ENCODE data around the gene MICB.

DNA sequence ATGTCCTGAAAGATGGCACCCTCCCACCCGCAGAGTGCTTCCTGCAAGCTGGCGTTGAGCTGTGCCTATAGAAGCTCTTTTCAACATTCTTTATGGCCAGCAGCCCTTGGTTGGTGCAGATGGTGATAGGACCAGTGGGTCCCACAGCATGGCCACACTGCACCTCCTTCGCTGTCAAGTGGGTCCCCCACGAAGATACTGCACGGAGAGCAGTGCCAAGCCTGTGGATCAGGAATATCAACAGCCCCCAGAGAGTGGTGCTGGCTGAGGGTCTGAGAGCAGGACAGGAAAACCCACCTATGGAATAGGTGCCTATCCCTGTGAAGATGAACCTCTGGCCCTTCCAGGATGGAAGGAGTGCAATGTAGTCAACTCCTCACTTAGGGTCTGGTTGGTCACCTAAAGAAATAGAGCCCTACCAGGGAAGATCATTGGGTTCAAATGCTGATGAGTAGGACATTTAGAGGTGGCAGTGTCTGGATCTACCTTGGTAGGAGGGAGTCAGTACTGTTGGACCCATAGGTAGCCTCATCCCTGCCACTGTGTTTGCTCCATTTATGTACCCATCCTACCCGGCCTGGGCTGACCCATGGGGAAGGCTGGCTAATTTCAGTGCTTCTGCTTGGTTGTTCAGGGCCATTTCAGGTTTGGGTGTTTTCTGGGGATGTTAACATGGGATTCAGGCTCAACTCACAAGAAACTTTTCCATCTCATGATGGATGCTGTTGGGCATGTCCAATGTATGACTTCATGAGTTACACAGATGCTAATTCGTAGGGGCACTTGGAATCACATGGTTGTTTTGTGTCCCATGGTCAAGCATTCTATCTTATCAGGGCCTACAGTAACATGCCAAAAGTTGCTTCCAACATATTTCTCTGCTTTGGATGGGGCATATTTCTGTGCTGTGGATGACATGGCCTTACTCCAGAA, 33.4 kb upstream of the MICB start:
- TF ChIP-seq, protein P1, sequence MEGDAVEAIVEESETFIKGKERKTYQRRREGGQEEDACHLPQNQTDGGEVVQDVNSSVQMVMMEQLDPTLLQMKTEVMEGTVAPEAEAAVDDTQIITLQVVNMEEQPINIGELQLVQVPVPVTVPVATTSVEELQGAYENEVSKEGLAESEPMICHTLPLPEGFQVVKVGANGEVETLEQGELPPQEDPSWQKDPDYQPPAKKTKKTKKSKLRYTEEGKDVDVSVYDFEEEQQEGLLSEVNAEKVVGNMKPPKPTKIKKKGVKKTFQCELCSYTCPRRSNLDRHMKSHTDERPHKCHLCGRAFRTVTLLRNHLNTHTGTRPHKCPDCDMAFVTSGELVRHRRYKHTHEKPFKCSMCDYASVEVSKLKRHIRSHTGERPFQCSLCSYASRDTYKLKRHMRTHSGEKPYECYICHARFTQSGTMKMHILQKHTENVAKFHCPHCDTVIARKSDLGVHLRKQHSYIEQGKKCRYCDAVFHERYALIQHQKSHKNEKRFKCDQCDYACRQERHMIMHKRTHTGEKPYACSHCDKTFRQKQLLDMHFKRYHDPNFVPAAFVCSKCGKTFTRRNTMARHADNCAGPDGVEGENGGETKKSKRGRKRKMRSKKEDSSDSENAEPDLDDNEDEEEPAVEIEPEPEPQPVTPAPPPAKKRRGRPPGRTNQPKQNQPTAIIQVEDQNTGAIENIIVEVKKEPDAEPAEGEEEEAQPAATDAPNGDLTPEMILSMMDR (IDR thresholded peaks at IDR 0.05), result no peak
- TF ChIP-seq, protein P2, sequence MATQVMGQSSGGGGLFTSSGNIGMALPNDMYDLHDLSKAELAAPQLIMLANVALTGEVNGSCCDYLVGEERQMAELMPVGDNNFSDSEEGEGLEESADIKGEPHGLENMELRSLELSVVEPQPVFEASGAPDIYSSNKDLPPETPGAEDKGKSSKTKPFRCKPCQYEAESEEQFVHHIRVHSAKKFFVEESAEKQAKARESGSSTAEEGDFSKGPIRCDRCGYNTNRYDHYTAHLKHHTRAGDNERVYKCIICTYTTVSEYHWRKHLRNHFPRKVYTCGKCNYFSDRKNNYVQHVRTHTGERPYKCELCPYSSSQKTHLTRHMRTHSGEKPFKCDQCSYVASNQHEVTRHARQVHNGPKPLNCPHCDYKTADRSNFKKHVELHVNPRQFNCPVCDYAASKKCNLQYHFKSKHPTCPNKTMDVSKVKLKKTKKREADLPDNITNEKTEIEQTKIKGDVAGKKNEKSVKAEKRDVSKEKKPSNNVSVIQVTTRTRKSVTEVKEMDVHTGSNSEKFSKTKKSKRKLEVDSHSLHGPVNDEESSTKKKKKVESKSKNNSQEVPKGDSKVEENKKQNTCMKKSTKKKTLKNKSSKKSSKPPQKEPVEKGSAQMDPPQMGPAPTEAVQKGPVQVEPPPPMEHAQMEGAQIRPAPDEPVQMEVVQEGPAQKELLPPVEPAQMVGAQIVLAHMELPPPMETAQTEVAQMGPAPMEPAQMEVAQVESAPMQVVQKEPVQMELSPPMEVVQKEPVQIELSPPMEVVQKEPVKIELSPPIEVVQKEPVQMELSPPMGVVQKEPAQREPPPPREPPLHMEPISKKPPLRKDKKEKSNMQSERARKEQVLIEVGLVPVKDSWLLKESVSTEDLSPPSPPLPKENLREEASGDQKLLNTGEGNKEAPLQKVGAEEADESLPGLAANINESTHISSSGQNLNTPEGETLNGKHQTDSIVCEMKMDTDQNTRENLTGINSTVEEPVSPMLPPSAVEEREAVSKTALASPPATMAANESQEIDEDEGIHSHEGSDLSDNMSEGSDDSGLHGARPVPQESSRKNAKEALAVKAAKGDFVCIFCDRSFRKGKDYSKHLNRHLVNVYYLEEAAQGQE (IDR thresholded peaks at IDR 0.05; ENCODE audit: insufficient read depth in 1 of 2, low read depth in 2 of 2, low read length in 1 of 2), result no peak
- no peak for TF ChIP-seq POLR2AphosphoS5 (IDR thresholded peaks at IDR 0.05; ENCODE audit: low read depth, low read length)
- TF ChIP-seq TCF7L2 (IDR thresholded peaks at IDR 0.05; ENCODE audit: low read depth, low read length), result no peak
- no peak for TF ChIP-seq SIN3A (IDR thresholded peaks at IDR 0.05; ENCODE audit: borderline replicate concordance, insufficient read depth, low read depth, low read length)
